ENCODE data around the gene RXRG.

The RXRG gene

DNA sequence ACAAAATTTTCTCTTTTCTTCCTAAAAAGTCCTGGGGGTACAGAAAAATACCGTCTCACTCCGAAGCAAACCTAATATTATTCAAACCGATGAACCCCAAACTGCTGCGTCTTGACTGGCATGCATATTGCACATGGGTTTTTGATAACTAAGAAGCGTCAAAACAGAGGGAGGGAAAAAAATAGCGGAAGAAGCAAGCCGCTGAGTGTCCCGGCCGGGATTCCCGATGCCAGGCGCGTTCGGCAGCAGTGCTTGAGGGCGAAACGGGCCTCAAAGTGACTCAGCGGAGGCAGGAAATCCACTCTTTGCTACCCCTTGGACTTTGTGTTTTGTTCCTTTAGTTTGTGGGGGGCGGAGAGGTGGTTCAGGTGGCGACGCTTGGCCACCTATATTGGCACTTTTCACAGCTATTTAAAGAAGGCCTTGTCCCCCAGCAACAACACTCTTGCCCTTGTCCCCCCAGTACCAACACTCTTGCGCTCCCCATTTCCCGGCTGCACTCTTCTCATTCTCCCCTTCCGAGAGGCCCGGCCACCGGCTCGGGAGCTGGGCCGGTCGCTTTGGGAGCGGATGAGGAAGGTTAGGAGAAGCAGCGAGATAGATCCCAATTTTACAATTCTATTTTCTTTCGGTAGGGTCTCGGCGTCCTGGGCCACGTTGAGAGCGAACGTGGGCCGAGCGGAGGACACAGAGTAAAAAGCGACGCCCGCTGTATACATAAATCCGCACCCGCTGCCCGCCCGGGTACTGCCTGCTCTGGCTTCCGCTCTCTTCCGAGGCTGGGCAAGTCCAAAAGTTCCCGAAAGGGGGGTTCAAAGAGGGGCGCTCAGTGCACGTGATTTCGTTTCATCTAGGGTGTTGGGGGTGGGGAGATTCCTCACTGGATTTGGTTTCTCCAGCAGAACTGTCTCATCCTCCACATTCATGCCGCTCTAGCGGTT lies 90.9 kb downstream of the RXRG start:
- no peak for DNase-seq (ENCODE audit: low read depth)
- TF ChIP-seq, protein P1, sequence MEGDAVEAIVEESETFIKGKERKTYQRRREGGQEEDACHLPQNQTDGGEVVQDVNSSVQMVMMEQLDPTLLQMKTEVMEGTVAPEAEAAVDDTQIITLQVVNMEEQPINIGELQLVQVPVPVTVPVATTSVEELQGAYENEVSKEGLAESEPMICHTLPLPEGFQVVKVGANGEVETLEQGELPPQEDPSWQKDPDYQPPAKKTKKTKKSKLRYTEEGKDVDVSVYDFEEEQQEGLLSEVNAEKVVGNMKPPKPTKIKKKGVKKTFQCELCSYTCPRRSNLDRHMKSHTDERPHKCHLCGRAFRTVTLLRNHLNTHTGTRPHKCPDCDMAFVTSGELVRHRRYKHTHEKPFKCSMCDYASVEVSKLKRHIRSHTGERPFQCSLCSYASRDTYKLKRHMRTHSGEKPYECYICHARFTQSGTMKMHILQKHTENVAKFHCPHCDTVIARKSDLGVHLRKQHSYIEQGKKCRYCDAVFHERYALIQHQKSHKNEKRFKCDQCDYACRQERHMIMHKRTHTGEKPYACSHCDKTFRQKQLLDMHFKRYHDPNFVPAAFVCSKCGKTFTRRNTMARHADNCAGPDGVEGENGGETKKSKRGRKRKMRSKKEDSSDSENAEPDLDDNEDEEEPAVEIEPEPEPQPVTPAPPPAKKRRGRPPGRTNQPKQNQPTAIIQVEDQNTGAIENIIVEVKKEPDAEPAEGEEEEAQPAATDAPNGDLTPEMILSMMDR (IDR thresholded peaks at IDR 0.05; ENCODE audit: low read depth, low read length, missing control alignments) = no peak
- no peak overlapping the region for H3K4me3 ChIP-seq (ENCODE audit: low read depth, low read length)

DNA sequence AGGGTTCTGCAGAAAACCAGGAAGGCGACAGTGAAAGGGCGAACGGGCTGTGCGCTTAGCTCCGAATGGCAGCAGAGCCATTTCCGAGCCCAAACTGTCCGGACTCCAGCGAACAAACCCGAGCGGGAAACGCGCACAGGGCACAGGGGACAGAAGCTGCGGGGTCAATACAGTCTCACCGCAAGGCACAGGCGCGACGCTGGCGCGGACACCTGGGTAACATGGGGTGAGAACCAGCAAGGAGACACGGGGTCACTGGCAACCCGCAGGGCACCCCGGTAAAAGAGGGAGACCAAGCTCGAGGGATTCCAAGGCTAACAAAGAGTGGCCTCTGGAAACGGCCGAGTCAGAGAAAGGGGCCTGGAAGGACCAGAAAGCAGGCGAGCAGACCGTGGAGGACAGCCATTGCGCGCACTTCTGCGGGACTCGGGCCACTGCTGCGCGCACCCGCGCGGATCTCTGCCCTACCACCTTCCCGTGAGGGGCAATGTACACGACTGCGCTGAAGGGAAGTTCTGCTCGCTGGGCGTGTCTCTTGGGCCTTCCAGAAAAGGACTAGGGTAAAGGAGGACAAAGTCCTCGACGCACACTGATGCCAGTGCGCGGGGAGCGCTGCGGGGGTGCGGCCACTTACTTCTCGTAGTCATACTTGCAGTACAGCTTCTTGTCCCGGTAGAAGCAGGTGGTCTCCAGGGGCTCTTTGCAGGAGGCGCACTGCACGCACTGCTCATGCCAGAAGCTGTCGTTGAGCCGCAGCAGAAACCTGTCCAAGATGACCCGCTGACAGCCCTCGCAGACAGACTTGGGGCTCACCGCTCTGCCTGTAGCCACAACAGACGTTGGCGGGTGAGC lies 92.3 kb downstream of the RXRG start:
- no peak for DNase-seq (ENCODE audit: low read depth)
- TF ChIP-seq, protein P1 (IDR thresholded peaks at IDR 0.05; ENCODE audit: low read depth, low read length, missing control alignments) = no peak
- H3K4me3 ChIP-seq (ENCODE audit: low read depth, low read length) = no peak overlapping the region

DNA sequence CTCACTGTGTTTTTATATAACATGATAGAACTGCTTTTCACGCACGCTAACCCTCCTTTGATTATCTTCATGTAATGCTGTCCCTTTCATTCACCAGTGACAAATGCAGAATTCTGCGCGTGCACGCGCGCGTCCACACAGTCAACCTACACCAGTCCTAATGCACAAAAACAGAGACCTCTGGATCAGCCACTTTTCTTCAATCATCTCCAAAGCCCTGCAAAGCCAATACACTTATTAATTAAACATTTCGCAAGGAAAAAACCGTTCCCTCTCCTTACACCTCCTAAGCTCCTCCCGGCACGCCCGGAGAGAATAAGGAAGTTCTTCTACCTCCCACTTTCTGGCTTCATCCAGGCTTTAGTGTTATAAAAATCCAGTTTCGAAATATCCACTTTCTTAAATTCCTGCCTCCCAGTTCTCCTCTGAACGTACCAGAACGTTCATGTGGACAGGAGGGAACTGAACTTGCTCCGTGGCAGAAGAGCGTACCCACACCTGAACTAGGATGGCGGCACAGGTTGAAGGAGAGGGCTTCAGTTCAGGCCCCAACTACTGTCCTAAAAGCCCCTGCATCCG lies 93.0 kb downstream of the RXRG start:
- TF ChIP-seq, protein P1 (IDR thresholded peaks at IDR 0.05; ENCODE audit: low read depth, low read length, missing control alignments) = no peak
- DNase-seq (ENCODE audit: low read depth) = no peak
- H3K4me3 ChIP-seq (ENCODE audit: low read depth, low read length) = no peak overlapping the region

Data from GM12864 (cell line).